Left ventricle myocardium inferior (tissue), 1 donor: ENCODE results near the gene OSBPL8. TPM values are rescaled to one million over a fixed set of nuclear protein-coding genes. Genes with fewer than 3 reads are reported as not detected.
"Not testable (repeated sequence)": the region's sequence is repeated elsewhere in the genome, so short reads cannot be mapped to it uniquely, and the experiment has no call there.

Experiments used
- DNase-seq: peaks from one replicate; pipeline ENCODE4 v3.0.0-alpha.2; 2020
- H3K27ac ChIP-seq: fragments of 200-600 bp; replicated peaks from 2 replicates; pipeline ENCODE4 v1.8.0; 2021
- H3K27me3 ChIP-seq: fragments of 200-600 bp; 2 replicates; pipeline ENCODE4 v1.8.0; 2021; ENCODE audit warnings: low read depth
- H3K36me3 ChIP-seq: fragments of 200-600 bp; 2 replicates; pipeline ENCODE4 v1.8.0; 2021
- H3K4me1 ChIP-seq: fragments of 200-600 bp; 2 replicates; pipeline ENCODE4 v1.8.0; 2021
- H3K4me3 ChIP-seq: fragments of 200-600 bp; 2 replicates; pipeline ENCODE4 v1.8.0; 2021; ENCODE audit warnings: mild to moderate bottlenecking, moderate library complexity
- H3K9me3 ChIP-seq: fragments of 200-600 bp; replicated peaks from 2 replicates; pipeline ENCODE4 v1.8.0; 2021
- intact Hi-C: fragments of 100-400 bp; cut with micrococcal nuclease; formaldehyde crosslinking; loops from one replicate; pipeline ENCODE4 v1.11.0; 2022
- total RNA-seq: library from RNA; stranded (reverse); fragmentation: NEBNext Ultra II Directional; extraction: Animal tissue kit (Norgen Biotek cat#: 25700); gene quantifications from one replicate; pipeline ENCODE4 v1.2.1, GENCODE V29; 2021
- TF ChIP-seq, protein P1 (sequence below): fragments of 200-600 bp; IDR thresholded peaks from 2 replicates; pipeline ENCODE4 v1.8.0; 2021; ENCODE audit warnings: antibody characterized with exemption, mild to moderate bottlenecking, borderline replicate concordance
- donor health status: DM: no; HTN: yes; CAD: no; lungs with severe emphysema.

OSBPL8 gene
- total RNA-seq, 1 donor from 2014 or later, result 28.9 TPM

DNA sequence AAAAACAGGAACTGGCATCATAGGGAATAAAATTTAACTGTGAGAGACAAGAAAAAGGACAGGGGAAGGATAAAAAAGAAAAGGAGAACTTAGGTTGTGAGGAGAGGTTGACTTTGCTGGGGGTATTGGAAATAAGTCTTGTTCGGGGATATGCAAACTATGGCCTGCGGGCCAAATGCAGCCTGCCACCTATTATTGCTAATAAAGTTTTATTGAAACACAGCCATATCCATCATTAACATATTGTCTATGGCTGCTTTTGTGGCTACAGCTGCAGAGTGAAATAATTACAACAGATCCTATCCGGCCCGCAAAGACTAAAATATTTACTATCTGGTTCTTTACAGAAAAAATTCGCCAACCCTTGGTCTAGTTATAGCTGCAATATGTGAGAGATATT, 230.0 kb downstream of the OSBPL8 start:
- intact Hi-C loops, result no loop called here
- TF ChIP-seq, protein P1, sequence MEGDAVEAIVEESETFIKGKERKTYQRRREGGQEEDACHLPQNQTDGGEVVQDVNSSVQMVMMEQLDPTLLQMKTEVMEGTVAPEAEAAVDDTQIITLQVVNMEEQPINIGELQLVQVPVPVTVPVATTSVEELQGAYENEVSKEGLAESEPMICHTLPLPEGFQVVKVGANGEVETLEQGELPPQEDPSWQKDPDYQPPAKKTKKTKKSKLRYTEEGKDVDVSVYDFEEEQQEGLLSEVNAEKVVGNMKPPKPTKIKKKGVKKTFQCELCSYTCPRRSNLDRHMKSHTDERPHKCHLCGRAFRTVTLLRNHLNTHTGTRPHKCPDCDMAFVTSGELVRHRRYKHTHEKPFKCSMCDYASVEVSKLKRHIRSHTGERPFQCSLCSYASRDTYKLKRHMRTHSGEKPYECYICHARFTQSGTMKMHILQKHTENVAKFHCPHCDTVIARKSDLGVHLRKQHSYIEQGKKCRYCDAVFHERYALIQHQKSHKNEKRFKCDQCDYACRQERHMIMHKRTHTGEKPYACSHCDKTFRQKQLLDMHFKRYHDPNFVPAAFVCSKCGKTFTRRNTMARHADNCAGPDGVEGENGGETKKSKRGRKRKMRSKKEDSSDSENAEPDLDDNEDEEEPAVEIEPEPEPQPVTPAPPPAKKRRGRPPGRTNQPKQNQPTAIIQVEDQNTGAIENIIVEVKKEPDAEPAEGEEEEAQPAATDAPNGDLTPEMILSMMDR, result no peak

DNA sequence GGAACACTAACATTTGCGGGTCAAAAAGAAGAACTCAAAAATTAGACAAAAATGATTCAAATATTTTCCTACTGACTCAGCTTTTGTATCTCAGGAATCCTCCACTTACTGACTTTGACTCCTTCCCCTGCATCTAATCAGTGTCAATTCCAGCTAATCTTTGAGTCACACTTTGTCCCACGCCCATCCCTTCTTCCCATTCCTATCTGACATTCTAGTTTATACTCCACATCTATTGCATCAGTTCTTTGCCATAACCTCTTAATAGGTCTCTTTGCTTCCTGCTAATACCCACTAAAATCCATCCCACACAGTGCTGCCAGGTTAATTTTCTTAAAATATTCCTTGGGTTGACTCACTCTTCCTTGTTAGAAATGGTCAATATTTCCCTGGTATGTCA, 230.4 kb downstream of the OSBPL8 start:
- H3K27ac ChIP-seq, result no peak overlapping the region
- DNase-seq, result no peak
- H3K27me3 ChIP-seq, result no peaks in the 10 kb centered on the region
- no peaks in the 10 kb centered on the region for H3K4me1 ChIP-seq
- H3K4me3 ChIP-seq, result no peak overlapping the region
- intact Hi-C loops, result no loop called here
- H3K9me3 ChIP-seq, result peaks cover 4% of the 10 kb centered on the region
- TF ChIP-seq, protein P1, result no peak
- no peaks in the 10 kb centered on the region for H3K36me3 ChIP-seq

More for the DNA sequence above, 230.0 kb downstream of the OSBPL8 start:
- Histone ChIP-seq H3K9me3 (peaks cover 4% of the 10 kb centered on the region), H3K36me3 (no peaks in the 10 kb centered on the region), H3K27ac (no peak overlapping the region), H3K27me3 (no peaks in the 10 kb centered on the region), H3K4me1 (no peaks in the 10 kb centered on the region), H3K4me3 (no peak overlapping the region)
- no peak for DNase-seq

DNA sequence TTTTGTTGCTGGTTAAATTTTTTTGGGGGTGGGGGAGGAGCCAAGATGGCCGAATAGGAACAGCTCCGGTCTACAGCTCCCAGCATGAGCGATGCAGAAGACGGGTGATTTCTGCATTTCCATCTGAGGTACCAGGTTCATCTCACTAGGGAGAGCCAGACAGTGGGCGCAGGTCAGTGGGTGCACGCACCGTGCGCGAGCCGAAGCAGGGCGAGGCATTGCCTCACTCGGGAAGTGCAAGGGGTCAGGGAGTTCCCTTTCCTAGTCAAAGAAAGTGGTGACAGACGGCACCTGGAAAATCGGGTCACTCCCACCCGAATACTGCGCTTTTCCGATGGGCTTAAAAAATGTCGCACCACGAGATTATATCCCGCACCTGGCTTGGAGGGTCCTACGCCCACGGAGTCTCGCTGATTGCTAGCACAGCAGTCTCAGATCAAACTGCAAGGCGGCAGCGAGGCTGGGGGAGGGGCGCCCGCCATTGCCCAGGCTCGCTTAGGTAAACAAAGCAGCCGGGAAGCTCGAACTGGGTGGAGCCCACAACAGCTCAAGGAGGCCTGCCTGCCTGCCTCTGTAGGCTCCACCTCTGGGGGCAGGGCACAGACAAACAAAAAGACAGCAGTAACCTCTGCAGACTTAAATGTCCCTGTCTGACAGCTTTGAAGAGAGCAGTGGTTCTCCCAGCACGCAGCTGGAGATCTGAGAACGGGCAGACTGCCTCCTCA, 239.8 kb downstream of the OSBPL8 start:
- H3K36me3 ChIP-seq, H3K27ac ChIP-seq, intact Hi-C loops, H3K9me3 ChIP-seq, H3K27me3 ChIP-seq, DNase-seq, H3K4me1 ChIP-seq: not testable (repeated sequence)
- peak overlapping the region; percentile 14 for H3K4me3 ChIP-seq

DNA sequence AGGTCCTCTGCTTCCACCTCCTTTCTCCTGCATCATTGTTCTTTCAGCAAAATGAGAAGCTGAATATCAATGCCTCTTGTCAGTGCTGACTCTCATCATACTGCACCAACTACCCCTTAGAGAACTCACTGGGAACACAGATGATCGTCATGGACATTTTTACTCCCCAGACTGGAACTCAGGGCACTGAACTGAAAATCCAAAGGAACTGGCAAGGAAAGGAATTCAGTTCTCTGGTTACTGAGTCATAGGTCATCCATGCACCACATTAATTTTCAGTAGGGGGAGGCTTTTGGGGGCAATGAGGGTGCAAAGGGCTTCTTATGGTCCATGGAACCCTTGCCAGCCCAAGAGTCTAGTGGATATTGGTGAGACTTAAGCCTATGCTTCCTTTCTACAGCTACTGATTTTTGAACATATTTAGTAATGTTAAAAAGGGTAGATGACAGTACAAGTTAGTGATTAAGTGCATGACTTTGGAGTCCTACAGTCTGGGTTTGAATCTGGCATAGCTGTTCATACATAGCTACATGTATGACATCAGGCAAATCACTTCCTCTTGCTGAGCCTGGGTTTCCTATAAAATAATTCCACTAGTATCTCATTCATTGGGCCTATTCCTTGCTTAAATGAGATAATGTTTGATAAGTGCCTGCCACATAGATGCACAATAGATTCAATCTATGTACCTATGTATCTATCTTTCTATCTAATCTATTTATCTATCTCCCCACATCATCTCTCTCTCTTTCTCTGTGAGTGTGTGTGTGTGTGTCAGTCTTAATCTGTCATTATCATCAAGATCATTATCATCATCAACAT, 240.6 kb downstream of the OSBPL8 start:
- TF ChIP-seq, protein P1, result no peak
- Histone ChIP-seq H3K36me3 (no peaks in the 10 kb centered on the region), H3K9me3 (no peaks in the 10 kb centered on the region), H3K27ac (no peak overlapping the region), H3K27me3 (peaks cover 3% of the 10 kb centered on the region), H3K4me3 (no peak overlapping the region), H3K4me1 (no peaks in the 10 kb centered on the region)
- intact Hi-C loops, result no loop called here
- no peak for DNase-seq

DNA sequence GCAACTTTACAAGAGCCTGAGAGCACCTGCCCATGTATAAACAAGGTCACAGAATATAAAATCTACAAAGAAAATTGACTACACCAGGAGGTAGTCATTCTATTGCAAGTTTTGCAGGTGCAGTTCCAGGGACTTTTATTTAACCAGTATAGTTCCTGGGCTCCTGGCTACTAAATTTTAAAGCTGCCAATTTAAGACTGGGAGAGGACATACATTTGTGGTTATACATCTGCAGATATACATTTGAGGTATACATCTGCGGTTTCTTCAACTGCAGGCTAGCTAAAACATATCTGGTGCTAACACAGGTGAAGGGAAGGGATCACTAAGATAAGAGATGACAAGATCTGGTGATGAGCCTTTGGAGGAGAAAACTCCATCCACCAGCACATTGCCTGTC, 241.6 kb downstream of the OSBPL8 start:
- Histone ChIP-seq H3K4me1 (no peaks in the 10 kb centered on the region), H3K27ac (no peak overlapping the region), H3K27me3 (peaks cover 9% of the 10 kb centered on the region), H3K36me3 (no peaks in the 10 kb centered on the region), H3K9me3 (no peaks in the 10 kb centered on the region), H3K4me3 (no peak overlapping the region)
- TF ChIP-seq, protein P1, result no peak
- no peak for DNase-seq
- intact Hi-C loops, result no loop called here

DNA sequence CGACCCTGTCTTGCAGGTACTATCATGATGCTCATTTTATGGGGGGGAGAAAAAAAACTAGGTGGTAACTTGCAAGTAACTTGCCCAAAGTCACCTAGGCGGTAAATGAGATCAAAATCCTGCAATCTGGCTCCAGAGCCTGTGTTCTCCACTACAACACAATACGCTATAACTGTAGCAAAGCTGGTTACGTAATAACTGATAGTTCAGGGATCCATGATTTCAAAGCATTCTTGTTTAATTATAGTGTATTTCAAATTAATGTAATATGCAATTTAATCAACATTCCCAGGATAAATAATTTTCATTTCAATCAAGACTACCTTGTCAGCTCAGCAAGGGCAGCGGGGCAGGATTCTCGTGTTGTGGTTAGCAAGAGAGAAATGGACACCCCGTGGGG, 243.1 kb downstream of the OSBPL8 start:
- H3K9me3 ChIP-seq, result no peaks in the 10 kb centered on the region
- H3K4me1 ChIP-seq, result no peaks in the 10 kb centered on the region
- H3K36me3 ChIP-seq, result no peaks in the 10 kb centered on the region
- TF ChIP-seq, protein P1, result no peak
- H3K4me3 ChIP-seq, result no peak overlapping the region
- peaks cover 11% of the 10 kb centered on the region for H3K27me3 ChIP-seq
- no peak overlapping the region for H3K27ac ChIP-seq
- no peak for DNase-seq
- intact Hi-C loops, result no loop called here
